Midbrain (tissue), 1 donor: ENCODE results near the gene ACRBP.
A peak's percentile ranks its signal among the peaks of the same experiment; 100 is the strongest.
"Not testable (repeated sequence)": the region's sequence is repeated elsewhere in the genome, so short reads cannot be mapped to it uniquely, and the experiment has no call there.

Experiments
- DNase-seq: peaks from one replicate; lab custom pipeline; 2025; lab: John Stamatoyannopoulos, UW

Gene ACRBP

DNA sequence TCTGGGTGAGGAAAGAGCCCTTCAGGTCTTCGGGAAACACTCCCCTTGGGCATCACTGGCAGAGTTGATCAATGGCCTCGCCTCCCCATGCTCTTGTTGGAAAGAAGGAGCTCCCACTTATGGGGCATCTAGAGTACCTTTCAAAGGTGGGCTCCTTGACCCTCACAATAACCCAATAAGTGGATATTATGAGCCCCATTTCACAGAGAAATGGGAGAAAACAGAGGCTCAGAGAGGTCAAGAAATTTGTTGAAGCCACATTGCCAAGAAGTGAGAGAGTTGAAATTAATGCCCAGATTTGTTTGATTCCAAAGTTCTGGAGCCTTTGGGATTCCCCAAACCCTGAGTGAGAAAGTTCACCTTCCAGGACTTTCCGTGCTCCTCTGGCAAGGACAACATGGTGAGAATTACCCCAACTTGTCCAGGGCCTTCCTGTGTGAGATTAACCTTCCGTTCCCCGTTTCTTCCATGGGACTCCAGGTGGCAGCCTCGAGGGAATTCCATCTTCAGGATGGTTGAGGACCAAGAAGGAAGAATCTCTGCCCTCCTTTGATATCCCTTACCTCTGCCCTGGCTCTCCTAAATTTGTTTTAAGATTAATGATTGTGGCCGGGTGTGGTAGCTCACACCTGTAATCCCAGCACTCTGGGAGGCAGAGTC, 32.6 kb downstream of the ACRBP start:
- DNase-seq = no peak

DNA sequence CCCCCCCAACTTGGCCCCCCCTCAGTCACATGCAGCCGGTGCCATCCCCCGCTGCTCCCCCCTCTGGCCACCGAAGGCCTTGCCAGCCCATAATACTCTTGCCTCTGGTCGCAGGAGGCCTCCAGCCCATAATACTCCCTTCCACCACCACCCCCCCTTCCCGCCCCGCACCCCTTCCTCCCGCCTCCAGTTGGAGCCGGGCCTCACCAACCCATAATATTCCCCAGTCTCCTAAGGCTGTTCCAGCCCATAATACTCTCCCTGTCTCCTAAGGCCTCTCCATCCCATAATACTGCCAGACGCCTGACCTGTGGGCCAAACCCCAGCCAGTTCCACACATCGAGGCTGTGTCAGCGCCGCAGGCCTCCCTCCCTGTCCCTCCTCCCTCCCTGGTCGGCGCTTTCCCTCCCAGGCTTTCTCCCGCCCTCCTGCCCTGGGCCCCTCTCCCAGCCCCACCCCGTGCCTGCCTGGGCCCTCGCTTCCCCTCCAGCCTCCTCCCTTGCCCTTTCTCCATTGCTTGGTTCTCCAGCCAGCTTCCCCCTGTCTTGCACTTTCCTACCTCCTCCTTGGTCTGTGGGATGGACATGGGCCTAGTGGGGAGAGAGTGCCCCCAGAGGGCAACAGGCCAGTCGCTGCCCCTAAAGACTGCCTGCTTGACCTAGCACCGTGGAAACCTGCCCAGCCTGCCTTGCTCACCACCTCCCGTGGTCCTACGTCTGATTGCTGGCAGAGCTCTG, 33.3 kb downstream of the ACRBP start:
- DNase-seq = peak; percentile 96

GRCh38 chr12:6613015-6613775, 34.0 kb downstream of the ACRBP start:
- peak; percentile 82 for DNase-seq

DNA sequence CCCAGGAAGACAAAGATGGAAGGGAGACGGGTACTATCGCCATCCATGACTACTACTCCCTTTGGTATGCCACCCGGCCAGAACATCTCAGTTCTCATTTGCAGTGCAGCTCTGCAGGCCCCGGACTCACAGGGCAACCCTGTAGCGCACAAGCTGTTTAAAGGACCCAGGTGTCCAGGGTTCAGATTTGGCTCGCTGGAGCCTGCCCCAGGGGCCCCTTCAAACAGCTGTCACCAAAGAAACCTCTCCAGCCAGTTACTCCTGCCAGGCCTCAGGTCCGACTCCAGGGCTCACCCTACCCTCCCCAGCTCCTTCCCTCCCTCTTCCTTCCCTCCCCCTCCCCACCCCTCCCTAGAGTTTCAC, 34.6 kb downstream of the ACRBP start:
- DNase-seq = no peak

DNA sequence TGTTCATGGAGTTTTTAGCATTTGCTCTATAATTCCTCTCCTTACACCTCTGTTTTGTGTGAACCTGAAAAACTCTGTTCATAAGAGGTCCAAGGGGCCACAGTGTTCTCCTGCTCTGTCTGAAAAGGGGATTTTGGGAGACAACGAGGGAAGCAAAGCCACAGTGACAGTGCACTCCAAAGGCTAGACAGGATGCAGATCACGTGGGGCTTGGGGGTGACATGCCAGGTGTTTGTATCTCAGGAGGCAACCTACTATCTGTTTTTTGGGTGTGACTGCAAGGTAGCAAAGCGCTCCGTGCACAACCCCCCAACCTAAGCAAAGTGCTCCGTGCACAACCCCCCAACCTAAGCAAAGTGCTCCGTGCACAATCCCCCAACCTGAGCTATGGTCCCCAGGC, 35.0 kb downstream of the ACRBP start:
- DNase-seq = no peak

GRCh38 chr12:6608592-6609281, 38.5 kb downstream of the ACRBP start:
- DNase-seq = no peak

DNA sequence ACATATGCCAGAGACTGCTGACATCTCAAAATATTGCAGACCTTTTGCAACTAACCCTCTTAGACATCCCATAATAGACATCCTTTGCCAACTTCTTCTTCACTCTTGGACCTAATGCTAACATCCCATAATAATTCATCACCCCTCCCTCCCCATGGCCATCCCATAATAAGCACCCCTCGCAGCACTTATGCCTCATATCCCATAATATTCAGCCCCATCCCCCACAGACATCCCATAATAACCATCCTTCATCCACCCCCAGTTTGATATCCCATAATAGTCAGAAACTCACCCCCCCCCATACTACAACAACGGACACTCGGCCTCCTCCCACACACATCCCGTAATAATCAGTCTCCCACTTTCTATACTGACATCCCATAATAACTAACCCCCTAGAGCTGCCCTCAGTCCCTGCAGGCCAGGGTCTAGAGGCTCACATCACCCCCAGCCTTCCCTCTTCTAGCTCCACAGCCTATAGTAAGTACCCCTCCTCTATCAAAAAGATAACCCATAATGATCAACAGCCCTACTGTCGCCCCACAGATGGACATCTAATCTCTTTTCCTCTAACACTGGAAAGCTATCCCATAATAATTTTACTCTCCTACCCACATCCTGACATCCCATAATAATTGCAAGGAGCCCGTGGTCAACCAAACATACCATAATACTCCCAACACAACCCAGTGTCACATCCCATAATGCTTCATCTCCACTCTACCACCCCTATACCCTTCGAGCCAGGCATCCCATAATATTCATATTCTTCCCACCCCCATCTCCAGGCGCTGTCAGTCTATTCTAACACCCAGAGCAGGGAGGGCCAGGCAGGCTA, 39.3 kb downstream of the ACRBP start:
- DNase-seq = peak; percentile 85

DNA sequence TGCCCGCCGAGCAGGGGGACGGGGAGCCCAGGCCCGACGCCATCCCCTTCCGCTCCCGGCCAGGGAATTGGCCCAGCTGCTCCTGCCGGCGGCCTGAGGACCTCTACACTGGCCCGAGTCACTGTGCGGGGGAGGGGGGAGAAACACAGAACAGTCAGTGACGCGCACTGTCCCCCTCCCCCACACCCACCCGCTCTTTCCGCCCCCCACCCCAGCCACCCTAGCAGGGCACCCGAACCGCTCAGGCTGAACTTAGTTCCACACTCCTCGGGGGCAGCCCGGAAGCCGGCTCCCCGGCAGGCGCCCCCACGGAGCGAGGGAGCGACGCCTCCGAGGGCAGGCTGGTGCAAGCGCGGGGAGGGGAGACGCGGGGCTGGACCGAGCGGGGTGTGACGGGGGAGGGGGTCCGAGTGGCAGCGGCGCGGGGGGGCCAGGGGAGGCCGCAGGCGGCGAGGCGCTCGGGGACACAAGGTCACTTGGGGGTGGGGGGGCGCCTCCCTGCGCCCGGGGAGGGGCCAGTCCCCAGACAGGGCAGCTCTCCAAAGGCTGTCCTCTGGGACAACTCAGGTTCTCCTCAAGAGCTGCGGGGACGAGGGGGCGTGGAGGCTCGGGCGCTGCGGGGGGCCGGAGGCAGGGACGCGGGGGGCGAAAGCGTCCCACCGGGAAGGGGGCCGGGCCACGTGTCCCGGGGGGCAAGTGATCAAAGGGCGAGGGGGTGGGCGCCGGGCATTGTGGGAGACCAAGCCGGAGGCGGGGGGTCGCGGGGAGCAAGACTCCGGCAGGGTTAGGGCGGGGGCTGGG, 40.7 kb downstream of the ACRBP start:
- DNase-seq = peak; percentile 67

DNA sequence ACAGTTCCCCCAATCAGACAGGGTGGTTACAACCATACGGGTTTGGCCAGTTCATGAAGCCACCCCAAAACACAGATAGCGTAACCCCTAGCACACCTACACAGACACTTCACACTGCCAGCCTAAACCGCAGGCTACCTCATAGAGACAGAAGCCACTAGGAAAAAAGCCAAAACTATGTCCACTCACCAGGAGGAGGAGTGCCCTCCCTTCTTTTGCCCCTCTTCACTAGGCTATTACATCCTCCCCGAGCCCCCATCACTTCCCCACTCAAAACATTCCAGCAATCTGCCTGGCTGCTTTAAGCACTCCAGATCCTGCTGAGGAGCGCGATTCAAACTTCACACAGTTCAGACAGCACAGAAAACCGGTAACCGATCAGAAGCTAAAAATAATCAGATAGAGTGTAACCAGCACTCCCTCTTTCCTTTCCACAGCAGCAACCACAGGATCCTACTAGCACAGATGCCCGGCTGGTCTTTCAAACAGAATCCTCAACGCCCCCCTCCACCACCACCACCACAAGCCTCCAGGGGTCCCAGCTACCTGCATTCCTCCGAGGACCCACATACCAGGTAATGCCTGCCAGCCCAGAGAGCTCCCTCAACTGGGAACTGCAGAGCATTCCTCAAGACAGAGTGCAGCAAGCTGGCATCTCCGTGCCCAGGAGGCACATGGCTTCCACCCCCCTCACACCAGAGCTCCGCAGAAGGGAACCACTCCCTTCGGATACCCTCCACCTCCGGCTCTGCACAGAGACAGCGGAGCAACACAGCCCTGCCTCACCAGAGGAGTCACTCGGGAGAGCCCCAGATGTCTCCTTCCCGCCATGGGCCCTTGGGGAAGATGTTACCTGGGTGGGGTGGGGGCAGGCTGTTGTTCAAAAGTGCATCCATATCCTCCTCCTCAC, 41.6 kb downstream of the ACRBP start:
- no peak for DNase-seq

DNA sequence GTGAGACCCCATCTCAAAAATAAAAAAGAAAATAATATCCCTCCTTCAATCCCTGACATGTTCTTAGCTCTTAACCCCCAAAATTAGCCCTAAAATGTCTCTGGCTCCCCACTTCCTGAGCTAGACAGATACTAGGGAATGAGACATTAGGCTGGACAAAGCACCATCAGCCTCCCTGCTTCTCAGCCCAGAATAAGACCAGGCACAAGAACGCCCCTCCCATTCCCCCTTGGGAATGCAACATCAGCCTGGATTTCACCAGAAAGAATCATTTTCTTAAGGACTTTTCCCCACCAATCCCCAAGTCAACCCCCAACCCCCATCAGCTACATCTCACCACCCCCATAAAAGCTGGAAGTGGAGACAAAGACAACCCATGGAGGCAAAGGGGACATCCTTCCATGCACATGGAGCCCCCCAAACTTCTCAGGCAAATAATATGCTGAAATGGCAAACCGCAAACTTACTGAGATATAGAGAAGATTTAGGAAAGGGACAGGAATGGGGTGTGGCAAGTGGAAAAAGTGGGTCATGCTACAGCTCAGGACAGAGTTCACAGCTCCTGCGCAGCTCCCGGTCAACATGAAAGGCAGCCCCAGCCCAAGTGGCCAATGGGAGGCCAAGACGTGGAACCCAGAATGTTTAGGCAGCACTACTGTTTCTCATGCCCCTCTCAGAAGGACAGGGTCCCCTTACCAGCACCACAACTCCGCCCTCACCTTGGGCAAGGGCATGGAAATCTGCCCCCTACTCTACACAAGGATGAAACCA, 42.8 kb downstream of the ACRBP start:
- DNase-seq = no peak

DNA sequence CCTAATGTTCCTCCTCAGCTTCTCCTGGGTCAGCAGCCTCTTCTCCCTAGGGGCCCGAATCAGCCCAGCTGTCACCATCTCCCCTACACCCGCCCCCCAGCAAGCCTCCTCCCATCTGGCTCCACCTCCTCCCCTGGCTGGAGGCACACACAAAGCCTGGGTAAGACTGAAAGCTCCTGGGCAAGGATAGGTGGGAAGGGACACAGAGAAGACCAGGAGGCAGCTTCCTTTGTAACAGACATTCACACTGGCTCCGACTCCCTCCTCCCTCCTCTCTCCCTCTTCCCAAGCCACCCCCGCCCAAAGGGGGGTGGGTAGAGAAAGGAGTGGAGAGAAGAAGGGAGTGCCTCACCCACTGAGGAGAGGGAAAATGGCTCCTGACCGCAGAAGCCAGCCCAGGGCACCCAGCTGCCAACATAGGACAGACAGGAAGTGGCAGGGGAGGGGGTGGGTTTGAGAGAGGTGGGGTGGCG, 44.1 kb downstream of the ACRBP start:
- DNase-seq = no peak

GRCh38 chr12:6602526-6602925, 44.7 kb downstream of the ACRBP start:
- DNase-seq = no peak

DNA sequence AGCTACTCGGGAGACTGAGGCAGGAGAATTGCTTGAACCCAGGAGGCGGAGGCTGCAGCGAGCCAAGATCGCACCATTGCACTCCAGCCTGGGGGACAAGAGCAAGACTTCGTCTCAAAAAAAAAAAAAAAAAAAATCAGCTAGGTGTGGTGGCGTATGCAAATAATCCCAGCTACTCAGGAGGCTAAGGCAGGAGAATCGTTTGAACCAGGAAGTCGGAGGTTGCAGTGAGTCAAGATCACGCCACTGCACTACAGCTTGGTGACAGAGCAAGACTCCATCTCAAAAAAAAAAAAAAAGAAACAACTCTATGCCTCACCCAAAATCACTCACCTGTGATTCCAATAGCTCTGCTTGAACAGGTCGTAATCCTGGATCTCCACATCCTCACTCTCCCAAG, 51.6 kb downstream of the ACRBP start:
- DNase-seq = not testable (repeated sequence)

DNA sequence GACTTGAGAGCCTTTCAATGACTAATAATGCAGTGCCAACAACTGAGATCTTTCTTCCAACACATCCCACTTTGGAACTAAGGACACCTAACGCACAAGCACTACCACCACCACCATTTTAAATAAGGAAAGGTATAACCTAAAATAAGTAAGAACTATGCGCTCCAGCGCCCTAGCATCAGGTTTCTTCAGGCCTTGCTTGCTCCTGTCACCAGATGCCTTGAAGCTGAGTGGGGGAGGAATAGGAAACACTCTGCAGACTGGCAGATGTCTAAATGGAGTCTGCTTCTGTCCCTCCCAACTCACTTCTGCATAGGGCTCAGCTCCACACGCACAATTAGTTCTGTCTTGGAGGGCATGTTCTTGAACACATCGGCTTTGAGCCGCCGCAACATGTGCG, 55.1 kb downstream of the ACRBP start:
- no peak for DNase-seq
